ENCODE measurements around the gene KCNG1. TPM values are rescaled to one million over a fixed set of nuclear protein-coding genes. Genes with fewer than 3 reads are reported as not detected.

Gene KCNG1
- total and polyA plus RNA-seq, 2 of the 8 experiments (the other 6 are each of a cell fraction or from before 2014, with no cell fraction given), result 16.0 to 18.0 TPM

DNA sequence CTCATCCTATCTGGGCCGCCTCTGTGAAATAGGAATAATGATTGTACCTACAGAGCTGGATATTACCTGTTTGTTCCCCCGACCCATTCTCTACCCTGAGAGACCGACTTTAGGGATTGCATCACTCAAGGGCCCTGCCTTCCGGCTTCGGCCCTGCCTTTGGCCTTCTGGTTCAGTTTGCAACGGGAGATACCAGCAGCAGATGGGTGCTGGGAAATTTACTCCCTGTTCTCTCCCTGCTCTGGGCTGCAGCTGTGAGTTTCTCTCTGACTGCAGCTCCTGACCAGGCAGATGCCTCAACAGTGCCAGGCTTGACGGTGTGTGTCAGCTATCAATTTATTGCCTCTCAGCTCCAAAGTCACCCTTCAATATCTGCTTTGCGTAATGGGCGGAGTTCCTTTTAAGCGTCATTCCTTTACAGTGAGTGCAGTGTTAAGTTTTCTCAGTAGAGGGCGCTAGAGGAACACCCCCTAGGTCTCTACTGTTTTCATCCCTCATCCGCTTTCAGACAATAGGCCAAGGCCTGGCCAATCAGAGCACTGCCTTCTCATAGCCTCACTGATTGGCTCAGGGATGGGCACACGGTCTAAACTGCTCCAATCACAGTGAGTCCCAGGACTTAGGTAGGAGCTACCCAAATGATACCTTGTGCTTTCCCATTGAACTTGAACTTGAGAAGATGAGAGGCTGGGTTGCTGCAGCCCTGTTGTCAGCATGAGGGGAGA, 30.0 kb downstream of the KCNG1 start (continued):
- TF ChIP-seq USF2 (IDR thresholded peaks at IDR 0.05; ENCODE audit: low read length) (peak; percentile 79), SRF (IDR thresholded peaks at IDR 0.05; ENCODE audit: low read depth, low read length) (no peak), POLR2AphosphoS5 (IDR thresholded peaks at IDR 0.05; ENCODE audit: low read depth, low read length) (no peak)

Data from H1 (cell line).